Caco-2 (cell line): Measurements from ENCODE around the gene RPRD2. TPM values are rescaled to one million over a fixed set of nuclear protein-coding genes. Genes with fewer than 3 reads are reported as not detected.

Experiments used
- BruUV-seq: library from RNA; stranded (reverse); fragments of 400-500 nt; replicated peaks from 2 replicates; lab custom pipeline; 2021; lab: Mats Ljungman, UMichigan
- CTCF ChIA-PET: fragments of 300-600 bp; sonication (Branson Sonifier 250); formaldehyde crosslinking; loops from one replicate; lab custom pipeline; 2022; ENCODE audit warnings: antibody characterized with exemption; lab: Charles Lee
- POLR2A ChIA-PET: fragments of 300-600 bp; sonication (Branson Sonifier 250); formaldehyde crosslinking; loops from one replicate; lab custom pipeline; 2022; ENCODE audit warnings: antibody characterized with exemption; lab: Charles Lee
- DNase-seq, 2 experiments: peaks; one replicate each; pipeline versions ENCODE4 v3.0.0 to v3.0.0-alpha.2; 2020 to 2022
- H3K27me3 ChIP-seq: replicated peaks from 2 replicates; pipeline ENCODE4 v1.6.0; 2011; ENCODE audit warnings: low read length; ENCODE audit not compliant: control insufficient read depth, insufficient read depth
- H3K36me3 ChIP-seq: 2 replicates; pipeline ENCODE4 v1.5.1; 2011; ENCODE audit warnings: low read length; ENCODE audit not compliant: control insufficient read depth, insufficient read depth
- H3K4me1 ChIP-seq: fragments of 250-450 bp; sonication (Bioruptor Pico); 2 replicates; pipeline ENCODE4 v1.5.1; 2020; ENCODE audit warnings: mild to moderate bottlenecking
- H3K4me3 ChIP-seq: 2 replicates; pipeline ENCODE4 v1.5.1; 2011; ENCODE audit warnings: low read depth, mild to moderate bottlenecking, control low read depth, low read length
- H3K9me3 ChIP-seq: fragments of 250-450 bp; sonication (Bioruptor Pico); 2 replicates; pipeline ENCODE4 v1.5.1; 2020; ENCODE audit warnings: mild to moderate bottlenecking, moderate library complexity
- H3K27ac Mint-ChIP-seq: one replicate; pipeline ENCODE4 v1.8.0; 2022; ENCODE audit warnings: mixed read lengths; ENCODE audit not compliant: unreplicated experiment
- H3K27me3 Mint-ChIP-seq: one replicate; pipeline ENCODE4 v1.8.0; 2022; ENCODE audit warnings: mixed read lengths; ENCODE audit not compliant: insufficient read depth, unreplicated experiment
- H3K36me3 Mint-ChIP-seq: one replicate; pipeline ENCODE4 v1.8.0; 2022; ENCODE audit warnings: mild to moderate bottlenecking, mixed read lengths; ENCODE audit not compliant: insufficient read depth, unreplicated experiment
- H3K4me1 Mint-ChIP-seq: one replicate; pipeline ENCODE4 v1.8.0; 2022; ENCODE audit warnings: low read depth, mixed read lengths; ENCODE audit not compliant: unreplicated experiment
- H3K4me3 Mint-ChIP-seq: one replicate; pipeline ENCODE4 v1.8.0; 2022; ENCODE audit warnings: mild to moderate bottlenecking, moderate library complexity, mixed read lengths; ENCODE audit not compliant: unreplicated experiment
- H3K9me3 Mint-ChIP-seq: one replicate; pipeline ENCODE4 v1.8.0; 2022; ENCODE audit warnings: mixed read lengths; ENCODE audit not compliant: unreplicated experiment
- CTCF ChIP-seq, 2 experiments: fragments of 200-600 bp in 1 of 2; IDR thresholded peaks; 1 replicate in 1 of 2; 2 replicates in 1 of 2; pipeline versions ENCODE4 v1.5.1 to v1.8.0; 2011 to 2022; ENCODE audit warnings: antibody characterized with exemption in 1 of 2, control low read depth in 1 of 2, inconsistent platforms in 1 of 2, low read depth in 1 of 2, low read length in 1 of 2, mild to moderate bottlenecking in 1 of 2, moderate library complexity in 1 of 2; ENCODE audit not compliant: insufficient read depth in 1 of 2, severe bottlenecking in 1 of 2, unreplicated experiment in 1 of 2
- intact Hi-C: fragments of 100-400 bp; cut with micrococcal nuclease; formaldehyde crosslinking; loops from one replicate; pipeline ENCODE4 v1.10.0; 2022; ENCODE audit not compliant: unreplicated experiment
- total RNA-seq: library from RNA; stranded (reverse); gene quantifications from 2 replicates; pipeline ENCODE4 v1.2.3, GENCODE V29; 2022

RPRD2 gene
- total RNA-seq, 1 experiment from 2014 or later, result 24.3 TPM

DNA sequence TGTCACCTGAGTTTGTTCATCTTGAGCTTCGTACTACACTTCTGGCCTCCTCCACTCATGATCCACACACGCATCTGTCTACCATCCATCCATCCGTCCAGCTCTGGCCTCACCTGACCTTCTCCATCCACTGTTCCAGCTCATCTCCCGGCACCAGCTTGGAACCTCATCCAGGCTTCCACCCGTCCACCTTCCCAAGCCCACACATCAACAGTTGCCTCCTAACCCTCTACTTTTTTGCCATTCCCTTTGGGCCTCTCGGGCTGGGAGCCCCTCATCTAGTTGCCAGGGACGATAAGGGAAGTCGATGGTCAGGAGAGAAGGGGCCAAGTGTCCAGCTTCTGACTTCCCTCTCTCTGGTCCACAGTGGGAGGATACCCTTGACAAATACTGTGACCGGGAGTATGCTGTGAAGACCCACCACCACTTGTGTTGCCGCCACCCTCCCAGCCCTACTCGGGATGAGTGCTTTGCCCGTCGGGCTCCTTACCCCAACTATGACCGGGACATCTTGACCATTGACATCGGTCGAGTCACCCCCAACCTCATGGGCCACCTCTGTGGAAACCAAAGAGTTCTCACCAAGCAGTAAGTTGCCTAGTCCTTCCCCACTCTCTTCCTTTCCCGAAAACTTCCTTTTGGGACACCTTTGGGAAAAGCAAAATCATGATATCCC is 148.2 kb downstream of the RPRD2 start:
- Mint-ChIP-seq H3K36me3 (peaks cover 16% of the 10 kb centered on the region), H3K9me3 (no peaks in the 10 kb centered on the region), H3K4me1 (peaks cover 9% of the 10 kb centered on the region), H3K4me3 (no peak overlapping the region), H3K27ac (no peak overlapping the region), H3K27me3 (no peaks in the 10 kb centered on the region)
- TF ChIP-seq CTCF (IDR thresholded peaks at IDR 0.05; ENCODE audit: insufficient read depth in 1 of 2, low read depth in 1 of 2, low read length in 1 of 2, severe bottlenecking in 1 of 2, unreplicated experiment in 1 of 2), result no peak
- Histone ChIP-seq H3K36me3 (no peaks in the 10 kb centered on the region), H3K4me1 (peaks cover 11% of the 10 kb centered on the region; the same call in 1 of the 2 replicates), H3K9me3 (no peaks in the 10 kb centered on the region), H3K27me3 (no peaks in the 10 kb centered on the region), H3K4me3 (no peak overlapping the region)
- no TSS peak for BruUV-seq
- ChIA-PET CTCF (no interaction called here), POLR2A (no interaction called here)
- no peak for DNase-seq
- intact Hi-C loops, result no loop called here

DNA sequence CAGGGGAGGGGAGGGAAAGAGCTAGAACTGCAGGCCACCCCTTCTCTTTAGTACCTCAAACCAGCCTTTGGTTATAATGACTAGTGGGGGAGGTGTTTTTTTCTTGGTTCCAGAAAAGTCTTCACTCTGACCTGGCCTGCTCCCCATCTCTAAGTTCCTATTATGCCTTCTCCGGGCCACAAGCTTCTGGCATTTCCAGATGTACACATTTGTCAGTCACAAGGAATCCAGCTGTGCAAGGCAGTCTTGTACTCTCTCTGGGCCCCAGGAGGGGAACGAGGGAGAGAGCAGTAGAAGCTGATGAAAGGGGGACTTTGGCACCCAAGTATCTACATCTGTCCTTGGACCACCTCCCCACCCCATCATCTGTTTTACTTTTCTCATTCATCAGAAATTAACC is 148.9 kb downstream of the RPRD2 start:
- ChIA-PET POLR2A (no interaction called here), CTCF (no interaction called here)
- peaks cover 16% of the 10 kb centered on the region for H3K36me3 Mint-ChIP-seq
- Histone ChIP-seq H3K27me3 (no peaks in the 10 kb centered on the region), H3K4me3 (no peak overlapping the region), H3K36me3 (no peaks in the 10 kb centered on the region), H3K9me3 (no peaks in the 10 kb centered on the region), H3K4me1 (peaks cover 7% of the 10 kb centered on the region; the same call in 1 of the 2 replicates)
- TF ChIP-seq CTCF (IDR thresholded peaks at IDR 0.05; ENCODE audit: insufficient read depth in 1 of 2, low read depth in 1 of 2, low read length in 1 of 2, severe bottlenecking in 1 of 2, unreplicated experiment in 1 of 2), result no peak
- DNase-seq, result no peak
- no TSS peak for BruUV-seq
- no peak overlapping the region for H3K4me3 Mint-ChIP-seq
- H3K27me3 Mint-ChIP-seq, result no peaks in the 10 kb centered on the region
- intact Hi-C loops, result no loop called here
- peaks cover 9% of the 10 kb centered on the region for H3K4me1 Mint-ChIP-seq
- H3K9me3 Mint-ChIP-seq, result no peaks in the 10 kb centered on the region
- no peak overlapping the region for H3K27ac Mint-ChIP-seq

GRCh38 chr1:150513351-150513791 is 149.4 kb downstream of the RPRD2 start:
- Mint-ChIP-seq H3K4me3 (no peak overlapping the region), H3K9me3 (no peaks in the 10 kb centered on the region), H3K27ac (no peak overlapping the region), H3K4me1 (peaks cover 9% of the 10 kb centered on the region), H3K36me3 (peaks cover 16% of the 10 kb centered on the region), H3K27me3 (no peaks in the 10 kb centered on the region)
- peaks cover 7% of the 10 kb centered on the region; the same call in 1 of the 2 replicates for H3K4me1 ChIP-seq
- intact Hi-C loops, result no loop called here
- H3K9me3 ChIP-seq, result no peaks in the 10 kb centered on the region
- no peak for DNase-seq
- H3K36me3 ChIP-seq, result no peaks in the 10 kb centered on the region
- ChIA-PET CTCF (no interaction called here), POLR2A (no interaction called here)
- no peak overlapping the region for H3K4me3 ChIP-seq
- no peaks in the 10 kb centered on the region for H3K27me3 ChIP-seq
- TF ChIP-seq CTCF (IDR thresholded peaks at IDR 0.05; ENCODE audit: insufficient read depth in 1 of 2, low read depth in 1 of 2, low read length in 1 of 2, severe bottlenecking in 1 of 2, unreplicated experiment in 1 of 2), result no peak
- no TSS peak for BruUV-seq
